SU-DHL-6 (cell line): ENCODE data around the gene ATF7IP.

Source experiments
- H2AFZ ChIP-seq: fragments of 200-600 bp; sonication (generic); 2 replicates; pipeline ENCODE4 v1.6.1; 2014; ENCODE audit warnings: low read depth, mild to moderate bottlenecking, moderate library complexity, mixed read lengths, antibody characterized with exemption, low read length; ENCODE audit not compliant: severe bottlenecking
- H3F3A ChIP-seq: fragments of 200-600 bp; shearing (Covaris generic); 2 replicates; pipeline ENCODE4 v1.6.0; 2016; ENCODE audit warnings: antibody characterized with exemption, mild to moderate bottlenecking; ENCODE audit not compliant: insufficient read depth
- H3K27ac ChIP-seq: fragments of 200-600 bp; sonication (generic); 2 replicates; pipeline ENCODE4 v1.5.1; 2016; ENCODE audit warnings: low read depth, mild to moderate bottlenecking, low read length, moderate library complexity, mixed read lengths
- H3K27me3 ChIP-seq: fragments of 200-600 bp; sonication (generic), shearing (Covaris generic); 2 replicates; pipeline ENCODE4 v1.6.0; 2014; ENCODE audit warnings: mild to moderate bottlenecking, low read length
- H3K36me3 ChIP-seq: fragments of 200-600 bp; sonication (generic); 2 replicates; pipeline ENCODE4 v1.6.1; 2014; ENCODE audit warnings: mild to moderate bottlenecking, low read length, mixed read lengths
- H3K4me2 ChIP-seq: fragments of 300-600, 200-600 bp; shearing (Covaris generic), sonication (generic); 2 replicates; pipeline ENCODE4 v1.6.0; 2014; ENCODE audit warnings: low read length, low read depth, mild to moderate bottlenecking; ENCODE audit not compliant: poor library complexity, severe bottlenecking
- H3K4me3 ChIP-seq: fragments of 200-600 bp; sonication (generic); 2 replicates; pipeline ENCODE4 v1.5.1; 2014; ENCODE audit warnings: antibody characterized with exemption, low read length, mild to moderate bottlenecking, mixed read lengths; ENCODE audit not compliant: insufficient read depth, poor library complexity, severe bottlenecking
- H3K79me2 ChIP-seq: fragments of 200-600 bp; sonication (generic); 2 replicates; pipeline ENCODE4 v1.6.1; 2014; ENCODE audit warnings: mild to moderate bottlenecking, low read length, moderate library complexity; ENCODE audit not compliant: insufficient read depth
- H3K9ac ChIP-seq: fragments of 200-600 bp; sonication (generic); 2 replicates; pipeline ENCODE4 v1.7.0; 2014; ENCODE audit warnings: mild to moderate bottlenecking, low read length
- H3K9me2 ChIP-seq: fragments of 200-600 bp; sonication (generic); replicated peaks from 2 replicates; pipeline ENCODE4 v1.6.1; 2014; ENCODE audit warnings: low read length; ENCODE audit not compliant: insufficient read depth
- H3K9me3 ChIP-seq: fragments of 200-600 bp; sonication (generic); 2 replicates; pipeline ENCODE4 v1.6.1; 2014; ENCODE audit warnings: low read length, mixed read lengths; ENCODE audit not compliant: insufficient read depth
- H4K20me1 ChIP-seq: fragments of 200-600 bp; sonication (generic); 2 replicates; pipeline ENCODE4 v1.6.1; 2014; ENCODE audit warnings: low read depth, mild to moderate bottlenecking, antibody characterized with exemption, low read length, moderate library complexity, mixed read lengths
- CTCF ChIP-seq: fragments of 200-600 bp; sonication (generic); IDR thresholded peaks from one replicate; pipeline ENCODE4 v1.5.1; 2017; ENCODE audit warnings: antibody characterized with exemption, mild to moderate bottlenecking, low read length, moderate library complexity; ENCODE audit not compliant: insufficient read depth, poor library complexity, severe bottlenecking
- EZH2phosphoT487 ChIP-seq: fragments of 200-600 bp; sonication (generic), shearing (Covaris generic); conservative IDR thresholded peaks from 2 replicates; pipeline ENCODE4 v1.6.1; 2018; ENCODE audit warnings: mild to moderate bottlenecking, antibody characterized with exemption, low read length, moderate library complexity, mixed read lengths

ATF7IP gene

GRCh38 chr12:14454098-14454907 lies 88.8 kb downstream of the ATF7IP start:
- no peaks in the 10 kb centered on the region for H3K9me2 ChIP-seq
- H3K79me2 ChIP-seq = peaks cover 23% of the 10 kb centered on the region
- H3F3A ChIP-seq = 0 out of 2 replicates have a peak, but pooled peaks cover 2% of the 10 kb centered on the region
- no peak overlapping the region for H3K4me2 ChIP-seq
- peaks cover 12% of the 10 kb centered on the region; the same call in 1 of the 2 replicates for H3K36me3 ChIP-seq
- no peaks in the 10 kb centered on the region for H3K27me3 ChIP-seq
- no peak overlapping the region for H3K4me3 ChIP-seq
- H3K9ac ChIP-seq = no peak overlapping the region
- H3K27ac ChIP-seq = no peak overlapping the region
- H3K9me3 ChIP-seq = no peaks in the 10 kb centered on the region
- H2AFZ ChIP-seq = no peak overlapping the region
- peak; percentile 27 for TF ChIP-seq CTCF
- TF ChIP-seq EZH2phosphoT487 = no peak
- no peaks in the 10 kb centered on the region for H4K20me1 ChIP-seq

GRCh38 chr12:14460212-14460841 lies 94.8 kb downstream of the ATF7IP start:
- no peak for TF ChIP-seq EZH2phosphoT487
- TF ChIP-seq CTCF = no peak
- Histone ChIP-seq H3K9me2 (no peaks in the 10 kb centered on the region), H2AFZ (no peak overlapping the region)

GRCh38 chr12:14471497-14471896 lies 106.0 kb downstream of the ATF7IP start:
- no peaks in the 10 kb centered on the region for H3K27me3 ChIP-seq
- no peak overlapping the region for H3K9ac ChIP-seq
- no peak for TF ChIP-seq CTCF
- TF ChIP-seq EZH2phosphoT487 = no peak
- no peak overlapping the region for H3K27ac ChIP-seq
- H3K4me2 ChIP-seq = no peak overlapping the region
- peaks cover 5% of the 10 kb centered on the region; the same call in 1 of the 2 replicates for H3K9me3 ChIP-seq
- no peaks in the 10 kb centered on the region for H3K9me2 ChIP-seq
- H2AFZ ChIP-seq = no peak overlapping the region
- H3K79me2 ChIP-seq = no peaks in the 10 kb centered on the region
- no peaks in the 10 kb centered on the region for H3F3A ChIP-seq
- H3K4me3 ChIP-seq = no peak overlapping the region
- no peaks in the 10 kb centered on the region for H4K20me1 ChIP-seq
- H3K36me3 ChIP-seq = peaks cover 78% of the 10 kb centered on the region

More at GRCh38 chr12:14460212-14460841, 94.8 kb downstream of the ATF7IP start:
- no peaks in the 10 kb centered on the region for H3K27me3 ChIP-seq
- peaks cover 14% of the 10 kb centered on the region; the same call in 1 of the 2 replicates for H3K79me2 ChIP-seq
- no peaks in the 10 kb centered on the region for H4K20me1 ChIP-seq
- no peak overlapping the region for H3K27ac ChIP-seq
- no peaks in the 10 kb centered on the region for H3K9me3 ChIP-seq
- H3K36me3 ChIP-seq = peaks cover 27% of the 10 kb centered on the region; the same call in 1 of the 2 replicates
- no peak overlapping the region for H3K4me2 ChIP-seq
- no peak overlapping the region for H3K4me3 ChIP-seq
- peaks cover 10% of the 10 kb centered on the region; the same call in 1 of the 2 replicates for H3F3A ChIP-seq
- no peak overlapping the region for H3K9ac ChIP-seq
